GM12864 (cell line): ENCODE results near the gene IRF8.

Source experiments
- DNase-seq: peaks from one replicate; pipeline ENCODE4 v3.0.0-alpha.2; 2011; ENCODE audit warnings: low read depth
- H3K4me3 ChIP-seq: 2 replicates; pipeline ENCODE4 v1.5.1; 2011; ENCODE audit warnings: mild to moderate bottlenecking, low read depth, low read length, control low read depth
- CTCF ChIP-seq: IDR thresholded peaks from 2 replicates; pipeline ENCODE4 v1.5.1; 2011; ENCODE audit warnings: low read depth, mild to moderate bottlenecking, moderate library complexity, low read length, control low read depth, inconsistent platforms; ENCODE audit errors: missing control alignments

Gene IRF8

DNA sequence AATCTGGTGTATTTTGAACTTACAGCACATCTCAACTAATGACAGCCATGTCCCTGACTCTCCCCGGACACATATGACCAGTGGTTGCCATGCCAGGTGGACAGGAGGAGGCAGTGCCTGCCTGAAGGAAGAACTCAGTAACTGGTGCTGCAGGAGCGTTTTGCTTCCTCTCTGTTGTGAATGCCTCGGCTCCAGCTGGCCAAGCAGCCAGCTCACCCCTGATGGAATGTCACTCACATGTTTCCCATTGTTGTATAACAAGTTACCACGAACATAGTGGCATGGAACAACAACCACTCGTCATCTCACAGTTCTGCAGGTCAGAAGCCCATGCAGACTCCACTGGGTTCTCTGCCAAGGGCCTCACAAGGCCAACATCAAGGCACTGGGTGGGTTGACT, 20.1 kb upstream of the IRF8 start:
- DNase-seq, result no peak
- H3K4me3 ChIP-seq, result no peak overlapping the region
- no peak for TF ChIP-seq CTCF

- TF ChIP-seq CTCF, result no peak
Measured at GRCh38 chr16:85879549-85879948, 19.4 kb upstream of the IRF8 start.

GRCh38 chr16:85879975-85880831, 18.8 kb upstream of the IRF8 start:
- H3K4me3 ChIP-seq, result no peak overlapping the region
- peak; percentile 51 for DNase-seq
- no peak for TF ChIP-seq CTCF

More at GRCh38 chr16:85879549-85879948, 19.4 kb upstream of the IRF8 start:
- no peak overlapping the region for H3K4me3 ChIP-seq
- DNase-seq, result no peak

GRCh38 chr16:85880861-85881260, 18.1 kb upstream of the IRF8 start:
- H3K4me3 ChIP-seq, result no peak overlapping the region
- DNase-seq, result no peak
- TF ChIP-seq CTCF, result no peak

DNA sequence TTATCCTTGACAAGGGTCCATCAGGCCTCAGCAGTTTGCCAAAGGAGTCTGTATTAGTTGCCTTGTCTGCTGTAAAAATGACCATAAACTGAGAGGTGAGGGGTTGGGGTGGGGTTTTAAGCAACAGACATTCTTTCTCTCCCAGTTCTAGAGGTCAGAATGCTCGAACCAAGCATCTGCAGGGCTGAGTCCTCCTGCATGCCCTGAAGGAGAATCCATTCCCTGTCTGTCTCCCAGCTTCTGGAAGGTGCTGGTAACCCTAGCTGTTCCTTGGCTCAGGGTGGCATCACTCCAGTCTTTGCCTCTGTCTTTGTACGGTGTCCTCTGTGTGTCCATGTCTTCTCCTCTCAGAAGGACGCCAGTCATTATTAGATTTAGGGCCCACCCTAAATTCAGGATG, 17.5 kb upstream of the IRF8 start:
- no peak for TF ChIP-seq CTCF
- DNase-seq, result no peak
- H3K4me3 ChIP-seq, result no peak overlapping the region

- TF ChIP-seq CTCF, result no peak
- DNase-seq, result no peak
- no peak overlapping the region for H3K4me3 ChIP-seq
Measured at GRCh38 chr16:85882181-85882810, 16.7 kb upstream of the IRF8 start.
